ENCODE data around the gene HIGD1B.

Gene HIGD1B

DNA sequence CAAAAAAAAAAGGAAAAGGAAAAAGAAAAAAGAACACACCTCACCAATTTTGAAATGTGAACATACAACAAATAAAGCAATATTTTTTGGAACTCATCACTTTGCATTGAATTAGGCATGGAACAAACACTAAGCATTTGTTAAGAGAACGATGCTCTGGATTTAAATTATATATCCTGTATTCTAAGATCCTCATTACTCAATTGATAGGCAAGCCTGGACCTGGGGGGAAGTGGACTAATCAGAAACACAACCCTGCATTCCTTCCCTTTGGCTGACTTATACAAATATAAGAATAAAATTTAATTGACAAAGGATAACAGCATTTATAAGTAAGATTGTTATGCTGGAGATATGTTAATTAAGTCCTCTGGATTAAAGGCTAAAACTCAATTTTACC, 19.8 kb upstream of the HIGD1B start:
- H3K36me3 Mint-ChIP-seq, result peaks cover 4% of the 10 kb centered on the region
- H3K27me3 Mint-ChIP-seq, result peaks cover 71% of the 10 kb centered on the region
- H3K4me3 Mint-ChIP-seq, result no peak overlapping the region
- no peaks in the 10 kb centered on the region for H3K9me3 Mint-ChIP-seq
- no peak for DNase-seq
- no peak overlapping the region for H3K27ac Mint-ChIP-seq
- CTCF ChIA-PET, result no interaction called here
- peaks cover 10% of the 10 kb centered on the region for H3K4me1 Mint-ChIP-seq

DNA sequence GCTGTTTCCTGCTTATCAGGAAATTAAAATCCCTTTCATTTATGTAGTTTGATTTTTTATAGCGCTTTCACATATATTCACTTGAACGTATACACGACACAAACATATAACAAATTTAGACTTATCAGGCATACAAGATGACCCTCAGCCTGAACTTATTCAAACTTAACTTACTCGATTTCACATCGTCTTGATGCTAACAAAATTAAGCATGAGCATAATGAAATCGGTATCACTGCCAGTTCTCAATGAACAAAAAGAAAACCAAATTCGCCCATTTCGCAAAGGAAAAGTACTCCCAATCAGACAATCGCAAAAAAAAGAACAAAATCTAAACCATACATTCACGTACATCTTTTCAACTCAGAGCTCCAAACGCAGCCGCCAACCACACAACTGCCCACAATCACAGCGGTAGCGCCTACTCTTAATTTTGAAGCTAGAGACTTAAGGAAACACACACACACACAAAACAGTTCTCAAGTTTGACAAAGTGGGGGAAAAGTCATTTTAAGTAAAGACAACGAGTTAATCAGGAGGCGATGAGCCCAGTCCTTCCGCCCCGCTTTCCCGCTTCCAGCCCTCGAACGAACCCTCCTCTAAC, 18.7 kb upstream of the HIGD1B start:
- CTCF ChIA-PET, result no interaction called here
- Mint-ChIP-seq H3K4me3 (peak overlapping the region; percentile 80), H3K27ac (peak overlapping the region; percentile 34), H3K9me3 (no peaks in the 10 kb centered on the region), H3K36me3 (peaks cover 4% of the 10 kb centered on the region), H3K4me1 (peaks cover 10% of the 10 kb centered on the region), H3K27me3 (peaks cover 78% of the 10 kb centered on the region)
- peak; percentile 43 for DNase-seq

GRCh38 chr17:44829523-44830358, 17.9 kb upstream of the HIGD1B start, which contains the start of gene GJC1:
Gene GJC1, minus strand, starts transcription at chr17:44830287. Its CDS starts 24,470 bp downstream, at chr17:44805817.
- CTCF ChIA-PET, result interaction anchor here (1.6 kb wide), 1 partner anchor 51 kb away, joined by 7 read pairs; no protein-coding TSS in a partner anchor
- DNase-seq, result peak; percentile 38
- Mint-ChIP-seq H3K27ac (peak within 1 kb of the TSS; percentile 34), H3K4me3 (peak within 1 kb of the TSS; percentile 80), H3K4me1 (peaks cover 10% of the 10 kb centered on the region), H3K36me3 (peaks cover 4% of the 10 kb centered on the region), H3K9me3 (no peaks in the 10 kb centered on the region), H3K27me3 (peaks cover 83% of the 10 kb centered on the region)

DNA sequence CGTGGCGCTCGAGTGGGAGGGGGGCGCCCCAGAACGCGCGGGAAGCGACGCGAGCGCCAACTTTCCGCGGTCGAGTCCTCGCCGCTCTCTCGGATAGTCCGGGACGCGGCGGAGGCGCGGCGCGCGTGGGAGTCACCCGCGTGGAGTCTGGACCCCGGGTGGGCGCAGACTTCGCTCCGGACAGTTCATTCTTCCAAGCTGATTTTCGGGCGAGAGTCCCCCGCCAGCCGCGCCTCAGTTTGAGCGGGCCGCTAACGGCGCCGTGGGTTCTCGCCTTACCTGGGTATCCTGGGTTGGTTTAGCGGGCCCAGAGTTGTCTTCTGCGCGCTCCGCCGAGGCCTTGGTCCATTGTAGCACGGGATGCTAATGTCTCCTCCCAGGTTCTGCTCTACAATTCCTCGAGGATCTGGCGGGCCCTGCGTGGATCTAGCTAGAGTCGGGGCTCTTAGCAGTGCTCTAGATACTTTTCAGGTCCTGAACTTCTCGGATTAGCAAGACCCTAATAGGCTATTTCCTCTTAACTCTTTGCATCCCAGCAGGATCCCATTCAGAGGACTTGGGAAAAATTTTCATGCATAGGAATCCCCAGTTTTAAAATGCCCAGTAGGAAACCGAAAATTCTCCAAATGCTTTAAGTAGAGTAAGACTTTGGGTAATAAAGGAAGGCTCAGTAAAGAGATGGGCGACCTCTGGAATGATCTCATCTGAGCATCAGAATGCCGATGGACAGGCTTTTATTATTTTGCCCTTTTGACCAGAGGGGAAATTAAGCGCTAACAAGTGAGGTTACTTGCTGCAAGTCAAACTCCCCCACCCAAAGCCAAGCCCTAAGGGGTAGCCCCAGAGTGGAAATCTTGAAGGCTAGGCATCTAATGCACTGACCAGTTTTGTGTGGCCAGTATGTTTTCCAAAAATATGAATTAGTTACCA, 17.1 kb upstream of the HIGD1B start:
- DNase-seq, result peak; percentile 29
- Mint-ChIP-seq H3K4me3 (peak overlapping the region; percentile 73), H3K9me3 (no peaks in the 10 kb centered on the region), H3K4me1 (peaks cover 10% of the 10 kb centered on the region), H3K36me3 (peaks cover 4% of the 10 kb centered on the region), H3K27me3 (peaks cover 82% of the 10 kb centered on the region), H3K27ac (no peak overlapping the region)
- CTCF ChIA-PET, result interaction anchor here (1.5 to 1.6 kb wide), 2 partner anchors 34 to 52 kb away, joined by 3 to 7 read pairs; no protein-coding TSS in a partner anchor

GRCh38 chr17:44831371-44831770, 16.3 kb upstream of the HIGD1B start:
- no peak for DNase-seq
- no peak overlapping the region for H3K4me3 Mint-ChIP-seq
- H3K27ac Mint-ChIP-seq, result no peak overlapping the region
- CTCF ChIA-PET, result interaction anchor here (1.5 to 1.6 kb wide), 2 partner anchors 33 to 52 kb away, joined by 3 to 7 read pairs; no protein-coding TSS in a partner anchor
- no peaks in the 10 kb centered on the region for H3K9me3 Mint-ChIP-seq
- H3K27me3 Mint-ChIP-seq, result peaks cover 80% of the 10 kb centered on the region
- H3K36me3 Mint-ChIP-seq, result peaks cover 4% of the 10 kb centered on the region
- H3K4me1 Mint-ChIP-seq, result peaks cover 10% of the 10 kb centered on the region

GRCh38 chr17:44832805-44833204, 14.9 kb upstream of the HIGD1B start:
- peaks cover 4% of the 10 kb centered on the region for H3K36me3 Mint-ChIP-seq
- H3K27ac Mint-ChIP-seq, result no peak overlapping the region
- no peaks in the 10 kb centered on the region for H3K9me3 Mint-ChIP-seq
- peaks cover 10% of the 10 kb centered on the region for H3K4me1 Mint-ChIP-seq
- DNase-seq, result no peak
- no peak overlapping the region for H3K4me3 Mint-ChIP-seq
- CTCF ChIA-PET, result no interaction called here
- peaks cover 69% of the 10 kb centered on the region for H3K27me3 Mint-ChIP-seq

- peaks cover 41% of the 10 kb centered on the region for H3K27me3 Mint-ChIP-seq
- H3K9me3 Mint-ChIP-seq, result no peaks in the 10 kb centered on the region
- H3K4me1 Mint-ChIP-seq, result no peaks in the 10 kb centered on the region
- H3K4me3 Mint-ChIP-seq, result no peak overlapping the region
- DNase-seq, result no peak
- no peaks in the 10 kb centered on the region for H3K36me3 Mint-ChIP-seq
- H3K27ac Mint-ChIP-seq, result no peak overlapping the region
- CTCF ChIA-PET, result interaction anchor here (1.0 kb wide), 1 partner anchor 62 kb away, joined by 3 read pairs; no protein-coding TSS in a partner anchor
Observed at GRCh38 chr17:44837196-44837595, 10.5 kb upstream of the HIGD1B start.

- H3K27me3 Mint-ChIP-seq, result peaks cover 17% of the 10 kb centered on the region
- H3K27ac Mint-ChIP-seq, result no peak overlapping the region
- no peaks in the 10 kb centered on the region for H3K9me3 Mint-ChIP-seq
- no peak for DNase-seq
- H3K4me1 Mint-ChIP-seq, result no peaks in the 10 kb centered on the region
- CTCF ChIA-PET, result no interaction called here
- H3K4me3 Mint-ChIP-seq, result no peak overlapping the region
- no peaks in the 10 kb centered on the region for H3K36me3 Mint-ChIP-seq
Observed at GRCh38 chr17:44840274-44840673, 7.4 kb upstream of the HIGD1B start.

DNA sequence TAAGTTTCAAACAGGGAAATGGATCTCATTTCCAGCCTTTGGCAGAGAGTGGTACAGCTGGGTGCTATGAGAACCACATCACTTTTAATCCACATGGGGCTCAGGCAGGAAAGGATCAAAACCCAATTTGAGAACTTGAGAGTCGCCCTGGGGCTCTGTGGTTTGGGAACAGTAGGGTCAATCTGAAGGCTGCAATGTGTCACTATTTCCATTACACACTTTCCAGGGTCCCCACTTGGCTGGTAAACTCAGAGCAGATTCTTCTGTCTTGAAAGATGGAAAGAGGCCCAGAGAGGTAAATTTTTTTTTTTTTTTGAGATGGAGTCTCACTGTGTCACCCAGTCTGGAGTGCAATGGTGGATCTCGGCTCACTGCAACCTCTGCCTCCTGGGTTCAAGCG, 6.7 kb upstream of the HIGD1B start:
- Mint-ChIP-seq H3K4me3 (no peak overlapping the region), H3K27ac (no peak overlapping the region)
- CTCF ChIA-PET, result no interaction called here

GRCh38 chr17:44842748-44843147, 4.9 kb upstream of the HIGD1B start:
- CTCF ChIA-PET, result no interaction called here
- Mint-ChIP-seq H3K36me3 (no peaks in the 10 kb centered on the region), H3K4me3 (no peak overlapping the region), H3K4me1 (no peaks in the 10 kb centered on the region), H3K27ac (no peak overlapping the region), H3K9me3 (no peaks in the 10 kb centered on the region), H3K27me3 (peaks cover 8% of the 10 kb centered on the region)
- no peak for DNase-seq

More for the DNA sequence above, 6.7 kb upstream of the HIGD1B start:
- no peak for DNase-seq
- Mint-ChIP-seq H3K36me3 (no peaks in the 10 kb centered on the region), H3K9me3 (no peaks in the 10 kb centered on the region), H3K27me3 (peaks cover 10% of the 10 kb centered on the region), H3K4me1 (no peaks in the 10 kb centered on the region)

DNA sequence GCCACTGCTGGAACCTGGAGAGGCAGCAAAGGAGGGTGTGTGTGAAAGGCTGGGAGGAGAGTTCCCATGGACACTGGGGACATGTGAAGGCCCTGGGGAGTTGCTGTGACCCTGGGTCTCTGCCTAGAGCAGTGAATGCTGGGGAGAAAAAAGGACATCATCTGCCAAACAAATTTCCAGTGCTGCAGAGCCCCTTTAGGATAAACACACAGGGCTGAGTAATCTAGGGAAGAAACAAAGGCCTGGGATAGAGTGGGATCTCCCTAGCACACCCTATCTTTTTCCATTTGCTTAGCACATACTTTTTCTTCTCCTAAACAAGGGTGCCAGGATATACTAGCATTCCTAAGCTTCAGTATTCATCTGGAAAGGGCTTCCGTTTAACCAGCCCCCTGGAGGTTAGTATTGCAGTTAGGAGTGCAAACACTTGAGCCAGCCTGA, 3.3 kb upstream of the HIGD1B start:
- H3K9me3 Mint-ChIP-seq, result no peaks in the 10 kb centered on the region
- peaks cover 8% of the 10 kb centered on the region for H3K27me3 Mint-ChIP-seq
- H3K4me1 Mint-ChIP-seq, result no peaks in the 10 kb centered on the region
- H3K27ac Mint-ChIP-seq, result no peak overlapping the region
- no peak overlapping the region for H3K4me3 Mint-ChIP-seq
- peaks cover 2% of the 10 kb centered on the region for H3K36me3 Mint-ChIP-seq
- DNase-seq, result no peak
- CTCF ChIA-PET, result interaction anchor here (0.7 to 1.4 kb wide), 2 partner anchors 16 to 69 kb away, joined by 3 to 4 read pairs; no protein-coding TSS in a partner anchor

DNA sequence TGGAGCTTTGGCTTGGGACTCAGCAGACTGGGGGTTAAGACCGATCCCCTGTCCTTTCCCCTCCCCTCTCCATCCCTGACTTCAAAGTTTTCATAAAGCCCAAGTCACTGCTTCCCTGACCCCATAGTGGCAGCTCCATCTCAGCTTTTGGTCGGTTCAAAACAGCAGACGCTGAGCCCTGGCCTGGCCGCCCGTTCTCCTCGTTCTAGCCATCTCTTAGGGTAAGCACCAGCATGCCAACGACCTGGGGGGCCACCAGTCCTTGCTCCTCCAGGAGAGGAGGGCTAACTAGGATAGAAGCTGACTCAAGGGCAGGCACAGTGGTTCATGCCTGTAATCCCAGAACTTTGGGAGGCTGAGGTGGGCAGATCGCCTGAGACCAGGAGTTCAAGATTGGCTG, 1.5 kb upstream of the HIGD1B start:
- peaks cover 12% of the 10 kb centered on the region for H3K36me3 Mint-ChIP-seq
- DNase-seq, result no peak
- CTCF ChIA-PET, result interaction anchor here (1.1 kb wide), 1 partner anchor 18 kb away, joined by 5 read pairs; no protein-coding TSS in a partner anchor
- no peak overlapping the region for H3K27ac Mint-ChIP-seq
- H3K4me1 Mint-ChIP-seq, result no peaks in the 10 kb centered on the region
- H3K9me3 Mint-ChIP-seq, result no peaks in the 10 kb centered on the region
- no peak overlapping the region for H3K4me3 Mint-ChIP-seq
- H3K27me3 Mint-ChIP-seq, result no peaks in the 10 kb centered on the region

GRCh38 chr17:44848257-44848795, 643 bp downstream of the HIGD1B start:
- CTCF ChIA-PET, result interaction anchor here (1.3 kb wide), 1 partner anchor 69 kb away, joined by 4 read pairs; no protein-coding TSS in a partner anchor
- Mint-ChIP-seq H3K4me1 (no peaks in the 10 kb centered on the region), H3K9me3 (no peaks in the 10 kb centered on the region), H3K4me3 (no peak overlapping the region), H3K27ac (no peak overlapping the region), H3K36me3 (peaks cover 19% of the 10 kb centered on the region), H3K27me3 (no peaks in the 10 kb centered on the region)
- DNase-seq, result no peak

All from activated naive CD4-positive, alpha-beta T cell treated with anti-CD3 and anti-CD28 coated beads, Interleukin-2, amount 10 ng/mL, durations not matched to agents 7 days and 5 days (primary cell).